Gastroesophageal sphincter (tissue), 4 donors: ENCODE data around the gene CSNK1G1. TPM values are rescaled to one million over a fixed set of nuclear protein-coding genes. Genes with fewer than 3 reads are reported as not detected.
"Not testable (repeated sequence)": the region's sequence is repeated elsewhere in the genome, so short reads cannot be mapped to it uniquely, and the experiment has no call there.

Experiments used
- ATAC-seq: fragments of 150-250 bp; one replicate; pipeline ENCODE4 v1.9.1; 2016; ENCODE audit warnings: mild to moderate bottlenecking, moderate library complexity
- H3K27ac ChIP-seq, 4 donors: fragments of 200-600 bp; sonication (generic) in 3 of 4; 1 replicate in 3 of 4; 2 replicates in 1 of 4; pipeline ENCODE4 v1.5.1; 2016 to 2019
- H3K27me3 ChIP-seq: fragments of 200-600 bp; sonication (generic); one replicate; pipeline ENCODE4 v1.5.1; 2019
- H3K36me3 ChIP-seq, 2 donors: fragments of 200-600 bp; sonication (generic); one replicate each; pipeline ENCODE4 v1.5.1; 2019; ENCODE audit warnings: control low read depth in 1 of 2
- H3K4me1 ChIP-seq, 3 donors: fragments of 200-600 bp; sonication (generic); 1 replicate in 2 of 3; 2 replicates in 1 of 3; pipeline ENCODE4 v1.5.1; 2016 to 2019; ENCODE audit warnings: control low read depth in 2 of 3
- H3K4me3 ChIP-seq, 2 donors: fragments of 200-600 bp; sonication (generic); one replicate each; pipeline ENCODE4 v1.5.1; 2019; ENCODE audit warnings: mild to moderate bottlenecking in 1 of 2, moderate library complexity in 1 of 2
- H3K9me3 ChIP-seq, 3 donors: fragments of 200-600 bp; sonication (generic); one replicate each; pipeline ENCODE4 v1.5.1; 2017 to 2019; ENCODE audit warnings: control low read depth in 2 of 3
- CTCF ChIP-seq, 4 experiments: fragments of 200-600 bp in 2 of 4; fragments of 450-650 bp in 2 of 4; sonication (generic) in 1 of 4; IDR thresholded peaks; one replicate each; pipeline ENCODE4 v1.5.1; 2017 to 2019; ENCODE audit warnings: antibody characterized with exemption in 4 of 4, mild to moderate bottlenecking in 2 of 4, moderate library complexity in 2 of 4
- EP300 ChIP-seq: sonication (generic); formaldehyde crosslinking; IDR thresholded peaks from one replicate; pipeline ENCODE4 v1.6.1; 2017; ENCODE audit warnings: antibody characterized with exemption, mild to moderate bottlenecking
- POLR2A ChIP-seq, 2 donors: fragments of 450-650 bp; IDR thresholded peaks; one replicate each; pipeline ENCODE4 v1.6.1; 2017; ENCODE audit warnings: antibody characterized with exemption in 2 of 2, mild to moderate bottlenecking in 2 of 2, moderate library complexity in 1 of 2
- POLR2AphosphoS5 ChIP-seq: sonication (generic); formaldehyde crosslinking; IDR thresholded peaks from one replicate; pipeline ENCODE4 v1.6.1; 2017; ENCODE audit warnings: antibody characterized with exemption
- WGBS, 2 donors: methylation state at CpG; one replicate each; pipeline ENCODE4 v1.1.5; 2018; ENCODE audit warnings: low coverage in 1 of 2; 5-methylcytosine and 5-hydroxymethylcytosine counted together
- total RNA-seq, 4 donors: library from RNA; depleted of rRNA; stranded (reverse); fragments of >200 nt; gene quantifications; one replicate each; pipeline ENCODE4 v1.1.0, GENCODE V29; 2016

CSNK1G1 gene
- total RNA-seq, 4 donors from 2014 or later: 9.2 to 67.0 (median 11.9) TPM

DNA sequence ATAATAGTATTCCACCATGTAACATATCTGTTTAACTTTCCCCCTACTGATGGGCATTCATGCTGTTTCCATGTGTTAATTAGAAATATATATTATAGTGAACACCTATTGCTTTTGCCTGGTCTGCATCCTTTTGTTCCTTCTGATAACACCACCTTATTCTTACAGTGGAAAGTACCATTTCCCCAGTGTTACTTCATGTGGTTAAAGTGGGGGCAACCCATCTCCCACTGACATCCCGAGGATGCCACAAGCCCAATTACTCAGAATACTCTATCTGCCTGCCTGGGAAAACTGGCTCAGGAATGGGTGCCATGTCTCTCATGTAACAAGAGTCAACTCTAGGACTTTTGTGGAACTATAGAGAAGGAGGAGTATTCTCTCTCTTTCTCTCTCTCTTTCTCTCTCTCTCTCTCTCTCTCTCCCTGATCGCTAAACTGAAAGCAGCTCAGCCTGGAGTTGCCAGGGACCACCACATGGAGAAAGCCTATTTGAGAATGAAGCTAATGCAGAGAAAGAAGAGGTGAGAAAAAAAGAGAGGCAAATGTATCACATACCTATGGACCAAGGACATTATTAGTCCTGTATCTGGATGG is 126.7 kb downstream of the CSNK1G1 start:
- no peak overlapping the region for H3K4me3 ChIP-seq
- TF ChIP-seq POLR2A (IDR thresholded peaks at IDR 0.05): no peak
- TF ChIP-seq POLR2AphosphoS5: no peak
- no peak for TF ChIP-seq EP300
- TF ChIP-seq CTCF (IDR thresholded peaks at IDR 0.05): no peak
- H3K27me3 ChIP-seq: no peaks in the 10 kb centered on the region
- 80% methylated on average over 1 of the region's 2 CpGs; no CpG with 5 or more reads in 1 of the 2 donors for WGBS, 2 donors
- no peaks in the 10 kb centered on the region for H3K36me3 ChIP-seq
- peaks cover 0 to 10% (median 0%) of the 10 kb centered on the region in 3 donors for H3K4me1 ChIP-seq
- no peak for ATAC-seq
- no peaks in the 10 kb centered on the region for H3K9me3 ChIP-seq
- no peak overlapping the region for H3K27ac ChIP-seq

DNA sequence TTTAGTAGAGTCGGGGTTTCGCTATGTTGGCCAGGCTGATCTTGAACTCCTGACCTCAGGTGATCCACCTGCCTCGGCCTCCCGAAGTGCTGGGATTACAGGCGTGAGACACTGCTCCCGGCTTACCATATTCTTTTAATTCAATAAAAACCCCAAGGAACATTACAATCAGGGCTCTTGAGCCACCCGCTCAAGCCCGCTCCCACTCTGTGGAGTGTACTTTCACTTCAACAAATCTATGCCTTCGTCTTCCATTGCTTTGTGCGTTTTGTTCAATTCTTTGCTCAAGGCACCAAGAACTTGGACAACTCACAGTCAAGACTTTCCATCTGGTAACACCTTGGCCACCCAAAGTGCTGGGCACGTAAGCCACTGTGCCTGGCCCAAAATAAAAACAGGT is 130.2 kb downstream of the CSNK1G1 start:
- Histone ChIP-seq H3K27me3 (no peaks in the 10 kb centered on the region), H3K36me3 (no peaks in the 10 kb centered on the region), H3K4me3 (no peak overlapping the region), H3K4me1 (peaks cover 0 to 20% (median 0%) of the 10 kb centered on the region in 3 donors), H3K27ac (no peak overlapping the region), H3K9me3 (no peaks in the 10 kb centered on the region)
- TF ChIP-seq POLR2AphosphoS5: no peak
- no peak for TF ChIP-seq EP300
- no peak for TF ChIP-seq CTCF (IDR thresholded peaks at IDR 0.05)
- TF ChIP-seq POLR2A (IDR thresholded peaks at IDR 0.05): no peak
- ATAC-seq: no peak
- 94 to 96% methylated on average over 6 to 10 of the region's 11 CpGs for WGBS, 2 donors

- 0 to 11% methylated on average over 2 of the region's 2 CpGs for WGBS, 2 donors
- no peak for ATAC-seq
- H3K27ac ChIP-seq: no peak overlapping the region
Observed at GRCh38 chr15:64224511-64224910, 131.5 kb downstream of the CSNK1G1 start.

DNA sequence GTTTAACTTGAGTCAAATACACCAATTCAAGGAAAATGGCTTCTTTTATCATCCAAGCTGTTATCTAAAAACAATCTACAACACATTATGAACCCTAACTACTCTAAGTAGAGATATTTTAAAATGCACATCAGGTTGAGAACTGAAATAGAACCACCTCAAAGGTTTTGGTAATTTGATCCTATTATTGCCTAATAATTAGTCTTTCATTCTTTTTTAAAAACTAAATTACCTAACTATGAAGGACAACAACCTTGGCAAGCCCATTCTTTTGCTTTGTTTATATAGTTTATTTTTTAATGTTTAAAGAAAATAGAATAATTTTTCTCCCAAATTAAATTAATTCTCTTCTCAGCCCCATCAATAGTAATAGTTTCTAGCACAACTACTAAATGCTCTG is 132.1 kb downstream of the CSNK1G1 start:
- Histone ChIP-seq H3K9me3 (no peaks in the 10 kb centered on the region), H3K4me1 (peaks cover 0 to 29% (median 0%) of the 10 kb centered on the region in 3 donors), H3K27me3 (no peaks in the 10 kb centered on the region), H3K27ac (no peak overlapping the region), H3K4me3 (no peak overlapping the region), H3K36me3 (no peaks in the 10 kb centered on the region)
- no peak for TF ChIP-seq POLR2AphosphoS5
- TF ChIP-seq POLR2A (IDR thresholded peaks at IDR 0.05): no peak
- TF ChIP-seq CTCF (IDR thresholded peaks at IDR 0.05): no peak
- no peak for TF ChIP-seq EP300
- no peak for ATAC-seq

More at GRCh38 chr15:64224511-64224910, 131.5 kb downstream of the CSNK1G1 start:
- TF ChIP-seq CTCF (IDR thresholded peaks at IDR 0.05) (no peak), POLR2A (IDR thresholded peaks at IDR 0.05) (no peak), EP300 (no peak), POLR2AphosphoS5 (no peak)
- Histone ChIP-seq H3K9me3 (no peaks in the 10 kb centered on the region), H3K4me1 (peaks cover 0 to 29% (median 0%) of the 10 kb centered on the region in 3 donors), H3K36me3 (no peaks in the 10 kb centered on the region), H3K4me3 (no peak overlapping the region), H3K27me3 (no peaks in the 10 kb centered on the region)

- 90 to 94% methylated on average over 2 to 3 of the region's 3 CpGs for WGBS, 2 donors
- Histone ChIP-seq H3K4me1 (peaks cover 0 to 29% (median 0%) of the 10 kb centered on the region in 3 donors), H3K36me3 (no peaks in the 10 kb centered on the region), H3K4me3 (no peak overlapping the region), H3K27me3 (no peaks in the 10 kb centered on the region), H3K27ac (no peak overlapping the region), H3K9me3 (no peaks in the 10 kb centered on the region)
- TF ChIP-seq POLR2AphosphoS5 (no peak), POLR2A (IDR thresholded peaks at IDR 0.05) (no peak), CTCF (IDR thresholded peaks at IDR 0.05) (no peak), EP300 (no peak)
- no peak for ATAC-seq
Observed at GRCh38 chr15:64222573-64223366, 133.2 kb downstream of the CSNK1G1 start.

DNA sequence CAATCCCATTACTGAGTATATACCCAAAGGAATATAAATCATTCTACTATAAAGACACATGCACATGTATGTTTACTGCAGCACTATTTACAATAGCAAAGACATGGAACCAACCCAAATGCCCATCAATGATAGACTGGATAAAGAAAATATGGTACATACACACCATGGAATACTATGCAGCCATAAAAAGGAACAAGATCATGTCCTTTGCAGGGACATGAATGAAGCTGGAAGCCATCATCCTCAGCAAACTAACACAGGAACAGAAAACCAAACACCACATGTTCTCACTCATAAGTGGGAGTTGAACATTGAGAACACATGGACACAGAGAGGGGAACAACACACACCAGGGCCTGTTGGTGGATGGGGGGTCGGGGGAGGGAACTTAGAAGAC is 134.1 kb downstream of the CSNK1G1 start:
- not testable (repeated sequence) for H3K27me3 ChIP-seq, H3K4me3 ChIP-seq, H3K9me3 ChIP-seq, ATAC-seq, H3K27ac ChIP-seq, H3K36me3 ChIP-seq
- no CpG with 5 or more reads among the region's 1 CpG for WGBS, 2 donors
- H3K4me1 ChIP-seq: peaks cover 0 to 34% (median 0%) of the 10 kb centered on the region in 3 donors

GRCh38 chr15:64217429-64217750 is 138.6 kb downstream of the CSNK1G1 start:
- H3K27ac ChIP-seq, ATAC-seq, H3K4me3 ChIP-seq, H3K9me3 ChIP-seq, H3K27me3 ChIP-seq: not testable (repeated sequence)
- Histone ChIP-seq H3K36me3 (peaks cover 0 to 23% of the 10 kb centered on the region in 2 donors), H3K4me1 (peaks cover 0 to 23% (median 0%) of the 10 kb centered on the region in 3 donors)
- 82 to 93% methylated on average over 5 of the region's 5 CpGs for WGBS, 2 donors
